HEK293T (cell line): ENCODE measurements around the gene MTHFD2.
A peak's percentile ranks its signal among the peaks of the same experiment; 100 is the strongest.
"Not testable (repeated sequence)": the region's sequence is repeated elsewhere in the genome, so short reads cannot be mapped to it uniquely, and the experiment has no call there.

Source experiments
- CTCF ChIA-PET: fragments of 350-600 bp; formaldehyde crosslinking; extraction: SDS; loops from one replicate; lab custom pipeline; 2021; ENCODE audit warnings: antibody characterized with exemption, inconsistent platforms; lab: Yijun Ruan, JAX
- POLR2A ChIA-PET: fragments of 350-600 bp; formaldehyde crosslinking; extraction: SDS; loops from one replicate; lab custom pipeline; 2020; ENCODE audit warnings: antibody characterized with exemption, inconsistent platforms; lab: Yijun Ruan, JAX
- DNase-seq: peaks from one replicate; pipeline ENCODE4 v3.0.0; 2012; ENCODE audit warnings: mixed read lengths; ENCODE audit errors: extremely low spot score
- ARNT ChIP-seq: fragments of 450-650 bp; IDR thresholded peaks from 2 replicates; pipeline ENCODE4 v1.6.1; 2017; ENCODE audit warnings: mild to moderate bottlenecking
- BHLHE40 ChIP-seq: fragments of 450-650 bp; IDR thresholded peaks from 2 replicates; pipeline ENCODE4 v1.6.1; 2016; ENCODE audit warnings: mild to moderate bottlenecking, moderate library complexity, borderline replicate concordance
- CTBP1 ChIP-seq: fragments of 450-650 bp; IDR thresholded peaks from 2 replicates; pipeline ENCODE4 v1.6.1; 2016; ENCODE audit warnings: borderline replicate concordance
- ELF4 ChIP-seq: fragments of 450-650 bp; IDR thresholded peaks from 2 replicates; pipeline ENCODE4 v1.6.1; 2017; ENCODE audit warnings: antibody characterized with exemption
- FOXA1 ChIP-seq: fragments of 450-650 bp; IDR thresholded peaks from 2 replicates; pipeline ENCODE4 v1.6.1; 2016; ENCODE audit warnings: mild to moderate bottlenecking
- FOXK2 ChIP-seq: fragments of 450-650 bp; IDR thresholded peaks from 2 replicates; pipeline ENCODE4 v1.6.1; 2016; ENCODE audit warnings: mild to moderate bottlenecking
- FOXM1 ChIP-seq: fragments of 450-650 bp; IDR thresholded peaks from 2 replicates; pipeline ENCODE4 v1.6.1; 2017; ENCODE audit warnings: mild to moderate bottlenecking, borderline replicate concordance
- HDGF ChIP-seq: fragments of 450-650 bp; IDR thresholded peaks from 2 replicates; pipeline ENCODE4 v1.6.1; 2017; ENCODE audit warnings: antibody characterized with exemption, borderline replicate concordance
- L3MBTL2 ChIP-seq: fragments of 450-650 bp; conservative IDR thresholded peaks from 2 replicates; pipeline ENCODE4 v1.6.1; 2016; ENCODE audit warnings: mild to moderate bottlenecking
- LEF1 ChIP-seq: fragments of 450-650 bp; IDR thresholded peaks from 2 replicates; pipeline ENCODE4 v1.6.1; 2017; ENCODE audit warnings: mild to moderate bottlenecking, borderline replicate concordance
- NFRKB ChIP-seq: fragments of 450-650 bp; IDR thresholded peaks from 2 replicates; pipeline ENCODE4 v1.6.1; 2016; ENCODE audit warnings: mild to moderate bottlenecking, moderate library complexity
- PKNOX1 ChIP-seq: fragments of 450-650 bp; IDR thresholded peaks from 2 replicates; pipeline ENCODE4 v1.6.1; 2016
- SP1 ChIP-seq: fragments of 450-650 bp; IDR thresholded peaks from 2 replicates; pipeline ENCODE4 v1.6.1; 2017
- SUZ12 ChIP-seq: fragments of 450-650 bp; IDR thresholded peaks from 2 replicates; pipeline ENCODE4 v1.6.1; 2016; ENCODE audit warnings: mild to moderate bottlenecking
- TARDBP ChIP-seq: fragments of 450-650 bp; IDR thresholded peaks from 2 replicates; pipeline ENCODE4 v1.6.1; 2016
- ZNF384 ChIP-seq: fragments of 450-650 bp; IDR thresholded peaks from 2 replicates; pipeline ENCODE4 v1.6.1; 2016

MTHFD2 gene

GRCh38 chr2:74178211-74179062, 20.0 kb upstream of the MTHFD2 start, which contains the start of gene MOB1A:
MOB1A (minus strand) TSS chr2:74178879; CDS start chr2:74178674, 205 bp downstream.
- TF ChIP-seq L3MBTL2: peak; percentile 51
- no peak for TF ChIP-seq CTBP1
- TF ChIP-seq FOXA1: no peak
- peak; percentile 97 for DNase-seq
- POLR2A ChIA-PET: interaction anchor here (0.6 to 3.0 kb wide), 18 partner anchors 9 to 490 kb away, joined by 3 to 36 read pairs (median 5); partner anchors contain the start of genes BOLA3, MTHFD2 and STAMBP
- CTCF ChIA-PET: interaction anchor here (0.7 to 2.7 kb wide), 5 partner anchors 13 to 354 kb away, joined by 3 to 8 read pairs (median 4); partner anchors contain the start of gene MTHFD2

- TF ChIP-seq BHLHE40: no peak
- peak; percentile 97 for TF ChIP-seq ZNF384
- POLR2A ChIA-PET: interaction anchor here (0.8 to 3.0 kb wide), 16 partner anchors 9 to 489 kb away, joined by 3 to 36 read pairs (median 5); partner anchors contain the start of genes BOLA3, MTHFD2 and STAMBP
- no peak for DNase-seq
- CTCF ChIA-PET: interaction anchor here (0.6 to 2.7 kb wide), 6 partner anchors 12 to 357 kb away, joined by 3 to 8 read pairs (median 4); partner anchors contain the start of gene MTHFD2
Observed at GRCh38 chr2:74179063-74179865, 19.2 kb upstream of the MTHFD2 start.

GRCh38 chr2:74181739-74182138, 16.7 kb upstream of the MTHFD2 start:
- TF ChIP-seq FOXM1 (no peak), ELF4 (no peak), ZNF384 (0 out of 2 replicates have a peak, but pooled peaks have one; percentile 45), SP1 (no peak)
- DNase-seq: no peak
- CTCF ChIA-PET: interaction anchor here (0.5 to 0.7 kb wide), 2 partner anchors 11 to 1092 kb away, joined by 3 to 4 read pairs; no protein-coding TSS in a partner anchor
- POLR2A ChIA-PET: interaction anchor here (1.5 kb wide), 1 partner anchor 17 kb away, joined by 7 read pairs; the partner anchor contains the start of gene MTHFD2

- no peak for DNase-seq
- TF ChIP-seq TARDBP (no peak), FOXM1 (no peak), FOXK2 (no peak)
- ChIA-PET POLR2A (interaction anchor here (1.2 kb wide), 1 partner anchor 13 kb away, joined by 4 read pairs; no protein-coding TSS in a partner anchor), CTCF (no interaction called here)
Observed at GRCh38 chr2:74183878-74184277, 14.5 kb upstream of the MTHFD2 start.

- DNase-seq: no peak
- TF ChIP-seq ZNF384 (peak; percentile 19; the same call in 1 of the 2 replicates), ELF4 (no peak), ARNT (no peak)
- ChIA-PET CTCF (no interaction called here), POLR2A (no interaction called here)
Observed at GRCh38 chr2:74186038-74186437, 12.4 kb upstream of the MTHFD2 start.

- DNase-seq, POLR2A ChIA-PET, CTCF ChIA-PET: not testable (repeated sequence)
Observed at GRCh38 chr2:74186706-74187105, 11.7 kb upstream of the MTHFD2 start.

- no peak for TF ChIP-seq FOXK2
- no peak for TF ChIP-seq CTBP1
- no peak for TF ChIP-seq ELF4
- no peak for TF ChIP-seq TARDBP
- no peak for TF ChIP-seq PKNOX1
- no peak for TF ChIP-seq HDGF
- no peak for TF ChIP-seq ZNF384
- no peak for TF ChIP-seq NFRKB
- no peak for TF ChIP-seq ARNT
- no peak for TF ChIP-seq FOXA1
- no peak for TF ChIP-seq L3MBTL2
- TF ChIP-seq FOXM1: no peak
- no peak for TF ChIP-seq SP1
- no peak for TF ChIP-seq BHLHE40
- no peak for TF ChIP-seq SUZ12
- TF ChIP-seq LEF1: no peak
- no peak for DNase-seq
- CTCF ChIA-PET: interaction anchor here (0.7 kb wide), 1 partner anchor 11 kb away, joined by 4 read pairs; the partner anchor contains the start of gene MTHFD2
- POLR2A ChIA-PET: interaction anchor here (1.5 kb wide), 2 partner anchors 10 kb away, joined by 6 to 8 read pairs; partner anchors contain the start of genes MOB1A and MTHFD2
Observed at GRCh38 chr2:74188018-74188601, 10.3 kb upstream of the MTHFD2 start.
